Measurements from ENCODE around the gene MAP4K5. TPM values are rescaled to one million over a fixed set of nuclear protein-coding genes. Genes with fewer than 3 reads are reported as not detected.
"Not testable (repeated sequence)": the region's sequence is repeated elsewhere in the genome, so short reads cannot be mapped to it uniquely, and the experiment has no call there.

Gene MAP4K5
- total RNA-seq, 1 donor from 2014 or later: 26.4 TPM

DNA sequence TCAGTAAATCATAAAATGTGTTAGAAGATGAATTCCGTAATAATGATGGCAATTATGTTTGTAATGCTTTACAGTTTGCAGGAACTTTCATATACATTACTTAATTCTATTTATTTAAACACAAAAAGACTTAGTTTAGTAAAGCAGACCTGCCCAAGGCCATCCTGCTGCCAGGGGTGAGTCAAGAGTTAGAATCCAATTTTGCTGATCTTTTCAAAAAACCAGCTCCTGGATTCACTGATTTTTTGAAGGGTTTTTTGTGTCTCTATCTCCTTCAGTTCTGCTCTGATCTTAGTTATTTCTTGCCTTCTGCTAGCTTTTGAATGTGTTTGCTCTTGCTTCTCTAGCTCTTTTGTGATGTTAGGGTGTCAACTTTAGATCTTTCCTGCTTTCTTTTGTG, 25.3 kb downstream of the MAP4K5 start:
- peaks cover 10% of the 10 kb centered on the region for H3K36me3 Mint-ChIP-seq (ENCODE audit: low read depth)
- H3K9me3 Mint-ChIP-seq; H3K4me3 Mint-ChIP-seq; H3K27ac Mint-ChIP-seq; H3K4me1 Mint-ChIP-seq (ENCODE audit: low read depth); DNase-seq (ENCODE audit: low spot score); H3K27me3 Mint-ChIP-seq (ENCODE audit: insufficient read depth); intact Hi-C loops (cut with micrococcal nuclease): not testable (repeated sequence)

- Mint-ChIP-seq H3K9me3 (no peaks in the 10 kb centered on the region), H3K4me3 (no peak overlapping the region), H3K27me3 (ENCODE audit: insufficient read depth) (no peaks in the 10 kb centered on the region), H3K27ac (no peak overlapping the region), H3K4me1 (ENCODE audit: low read depth) (peaks cover 5% of the 10 kb centered on the region), H3K36me3 (ENCODE audit: low read depth) (peaks cover 16% of the 10 kb centered on the region)
- intact Hi-C loops (cut with micrococcal nuclease): loop anchor here (5.0 kb wide), 1 partner anchor 39 kb away; no protein-coding TSS in a partner anchor
- no peak for DNase-seq (ENCODE audit: low spot score)
Measured at GRCh38 chr14:50501642-50502041, 30.7 kb downstream of the MAP4K5 start.

DNA sequence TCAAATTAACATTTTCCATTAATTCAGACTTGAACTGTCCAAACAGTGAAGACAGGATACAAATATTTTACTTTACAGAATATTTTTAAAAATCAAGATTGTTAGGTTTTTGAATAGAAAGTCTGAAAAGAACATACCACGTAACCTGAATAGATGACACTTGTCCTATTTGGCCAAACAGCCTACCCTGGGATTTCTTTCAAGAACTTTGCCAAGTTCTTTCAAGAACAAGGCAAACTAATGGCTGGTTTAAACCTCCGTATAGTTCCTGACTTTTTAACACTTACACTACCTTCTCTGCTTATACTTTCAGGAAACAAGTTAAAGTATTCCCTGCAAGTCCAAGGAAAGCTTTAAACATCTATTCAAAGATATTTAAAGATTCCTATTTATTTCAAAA, 35.0 kb downstream of the MAP4K5 start:
- Mint-ChIP-seq H3K27me3 (ENCODE audit: insufficient read depth) (no peaks in the 10 kb centered on the region), H3K4me1 (ENCODE audit: low read depth) (peaks cover 5% of the 10 kb centered on the region), H3K4me3 (no peak overlapping the region), H3K9me3 (no peaks in the 10 kb centered on the region), H3K36me3 (ENCODE audit: low read depth) (peaks cover 16% of the 10 kb centered on the region), H3K27ac (no peak overlapping the region)
- intact Hi-C loops (cut with micrococcal nuclease): no loop called here
- no peak for DNase-seq (ENCODE audit: low spot score)

DNA sequence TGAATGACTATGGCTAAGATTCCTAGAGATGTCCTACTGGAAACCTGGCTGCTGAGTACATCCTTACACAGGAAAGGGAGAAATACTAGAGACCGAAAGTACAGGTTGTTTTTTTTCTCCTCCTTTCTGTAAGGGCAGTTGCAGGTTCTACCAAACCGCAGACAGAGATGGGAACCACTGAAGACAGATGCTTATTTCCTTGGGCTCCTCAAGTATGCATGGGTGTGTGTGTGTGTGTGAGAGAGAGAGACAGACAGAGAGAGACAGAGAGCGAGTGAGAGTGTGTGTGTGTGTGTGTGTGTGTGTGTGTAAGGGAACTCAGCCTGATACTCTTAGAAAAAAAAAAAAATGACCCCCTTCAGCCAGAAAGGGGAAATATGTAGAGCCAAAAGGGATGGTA, 42.5 kb downstream of the MAP4K5 start:
- no peak for DNase-seq (ENCODE audit: low spot score)
- H3K36me3 Mint-ChIP-seq (ENCODE audit: low read depth): peaks cover 2% of the 10 kb centered on the region
- no peaks in the 10 kb centered on the region for H3K27me3 Mint-ChIP-seq (ENCODE audit: insufficient read depth)
- intact Hi-C loops (cut with micrococcal nuclease): no loop called here
- no peaks in the 10 kb centered on the region for H3K9me3 Mint-ChIP-seq
- H3K4me1 Mint-ChIP-seq (ENCODE audit: low read depth): no peaks in the 10 kb centered on the region
- no peak overlapping the region for H3K4me3 Mint-ChIP-seq
- no peak overlapping the region for H3K27ac Mint-ChIP-seq

GRCh38 chr14:50488521-50488920, 43.8 kb downstream of the MAP4K5 start:
- intact Hi-C loops (cut with micrococcal nuclease): no loop called here
- no peaks in the 10 kb centered on the region for H3K4me1 Mint-ChIP-seq (ENCODE audit: low read depth)
- H3K27me3 Mint-ChIP-seq (ENCODE audit: insufficient read depth): no peaks in the 10 kb centered on the region
- no peaks in the 10 kb centered on the region for H3K9me3 Mint-ChIP-seq
- H3K36me3 Mint-ChIP-seq (ENCODE audit: low read depth): peaks cover 2% of the 10 kb centered on the region
- no peak overlapping the region for H3K27ac Mint-ChIP-seq
- H3K4me3 Mint-ChIP-seq: no peak overlapping the region
- no peak for DNase-seq (ENCODE audit: low spot score)

DNA sequence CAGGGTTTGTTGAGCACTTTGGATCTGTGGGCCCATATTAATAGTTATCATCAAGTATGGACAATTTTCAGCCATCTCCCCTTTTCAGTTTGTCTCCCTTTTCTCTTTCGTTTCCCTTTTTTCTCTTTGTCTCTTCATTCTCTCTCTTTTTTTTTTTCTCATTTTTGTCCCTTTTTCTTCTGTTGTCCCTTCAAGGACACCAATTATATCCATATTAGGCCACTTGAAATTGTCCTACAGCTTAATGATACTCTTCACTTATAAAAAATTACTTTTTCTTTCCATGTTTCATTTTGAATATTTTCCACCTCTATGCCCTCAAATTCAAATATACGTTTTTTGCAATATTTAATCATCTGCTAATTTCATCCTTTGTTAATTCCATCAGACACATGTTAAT, 53.3 kb downstream of the MAP4K5 start:
- Mint-ChIP-seq H3K4me1 (ENCODE audit: low read depth) (no peaks in the 10 kb centered on the region), H3K27me3 (ENCODE audit: insufficient read depth) (no peaks in the 10 kb centered on the region), H3K27ac (no peak overlapping the region), H3K36me3 (ENCODE audit: low read depth) (peaks cover 20% of the 10 kb centered on the region), H3K4me3 (no peak overlapping the region), H3K9me3 (peaks cover 31% of the 10 kb centered on the region)
- no peak for DNase-seq (ENCODE audit: low spot score)
- intact Hi-C loops (cut with micrococcal nuclease): no loop called here

- no peaks in the 10 kb centered on the region for H3K4me1 Mint-ChIP-seq (ENCODE audit: low read depth)
- H3K4me3 Mint-ChIP-seq: no peak overlapping the region
- H3K36me3 Mint-ChIP-seq (ENCODE audit: low read depth): peaks cover 24% of the 10 kb centered on the region
Measured at GRCh38 chr14:50477760-50478159, 54.6 kb downstream of the MAP4K5 start.

DNA sequence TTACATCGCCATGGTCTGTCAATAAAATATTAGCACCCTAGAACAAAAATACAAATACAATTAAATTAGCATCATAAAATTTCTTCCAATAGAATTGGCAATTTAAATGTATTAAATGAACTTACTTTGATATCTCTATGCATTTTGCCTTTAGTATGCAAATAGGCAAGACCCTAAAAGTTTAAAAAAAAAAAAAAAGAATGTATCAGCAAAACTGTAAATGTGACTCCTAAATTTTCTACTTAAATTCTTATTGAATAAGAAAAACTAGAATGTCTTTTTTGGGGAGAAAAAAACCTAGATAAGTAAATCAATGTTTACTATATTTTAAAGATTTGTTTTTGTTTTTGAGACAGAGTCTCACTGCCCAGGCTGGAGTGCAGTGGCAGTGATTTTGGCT, 56.2 kb downstream of the MAP4K5 start:
- Mint-ChIP-seq H3K36me3 (ENCODE audit: low read depth) (peaks cover 37% of the 10 kb centered on the region), H3K9me3 (peaks cover 44% of the 10 kb centered on the region), H3K4me1 (ENCODE audit: low read depth) (no peaks in the 10 kb centered on the region), H3K27ac (no peak overlapping the region), H3K27me3 (ENCODE audit: insufficient read depth) (no peaks in the 10 kb centered on the region), H3K4me3 (no peak overlapping the region)
- intact Hi-C loops (cut with micrococcal nuclease): no loop called here
- no peak for DNase-seq (ENCODE audit: low spot score)

More at GRCh38 chr14:50477760-50478159, 54.6 kb downstream of the MAP4K5 start:
- no peaks in the 10 kb centered on the region for H3K27me3 Mint-ChIP-seq (ENCODE audit: insufficient read depth)
- no peak overlapping the region for H3K27ac Mint-ChIP-seq
- H3K9me3 Mint-ChIP-seq: peaks cover 35% of the 10 kb centered on the region
- intact Hi-C loops (cut with micrococcal nuclease): no loop called here
- DNase-seq (ENCODE audit: low spot score): no peak

DNA sequence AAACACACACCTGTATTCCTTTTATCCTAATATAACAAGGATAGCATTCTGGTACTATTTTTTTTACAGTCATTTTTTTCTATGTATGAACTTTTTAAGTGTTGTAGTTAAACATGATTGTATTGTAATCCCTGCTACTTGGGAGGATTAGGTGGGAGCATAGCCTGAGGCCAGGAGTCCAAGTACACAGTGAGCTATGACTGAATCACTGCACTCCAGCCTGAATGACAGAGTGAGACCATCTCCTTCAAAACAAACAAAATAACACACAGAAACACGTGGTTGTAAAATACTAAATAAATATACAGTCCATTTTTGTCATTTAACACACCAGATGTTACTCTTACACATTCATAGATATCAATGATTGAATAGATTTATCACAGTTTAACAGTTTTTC, 56.9 kb downstream of the MAP4K5 start:
- DNase-seq (ENCODE audit: low spot score): no peak
- Mint-ChIP-seq H3K4me1 (ENCODE audit: low read depth) (no peaks in the 10 kb centered on the region), H3K9me3 (peaks cover 50% of the 10 kb centered on the region), H3K36me3 (ENCODE audit: low read depth) (peaks cover 39% of the 10 kb centered on the region), H3K27me3 (ENCODE audit: insufficient read depth) (no peaks in the 10 kb centered on the region), H3K4me3 (no peak overlapping the region), H3K27ac (no peak overlapping the region)
- intact Hi-C loops (cut with micrococcal nuclease): no loop called here

DNA sequence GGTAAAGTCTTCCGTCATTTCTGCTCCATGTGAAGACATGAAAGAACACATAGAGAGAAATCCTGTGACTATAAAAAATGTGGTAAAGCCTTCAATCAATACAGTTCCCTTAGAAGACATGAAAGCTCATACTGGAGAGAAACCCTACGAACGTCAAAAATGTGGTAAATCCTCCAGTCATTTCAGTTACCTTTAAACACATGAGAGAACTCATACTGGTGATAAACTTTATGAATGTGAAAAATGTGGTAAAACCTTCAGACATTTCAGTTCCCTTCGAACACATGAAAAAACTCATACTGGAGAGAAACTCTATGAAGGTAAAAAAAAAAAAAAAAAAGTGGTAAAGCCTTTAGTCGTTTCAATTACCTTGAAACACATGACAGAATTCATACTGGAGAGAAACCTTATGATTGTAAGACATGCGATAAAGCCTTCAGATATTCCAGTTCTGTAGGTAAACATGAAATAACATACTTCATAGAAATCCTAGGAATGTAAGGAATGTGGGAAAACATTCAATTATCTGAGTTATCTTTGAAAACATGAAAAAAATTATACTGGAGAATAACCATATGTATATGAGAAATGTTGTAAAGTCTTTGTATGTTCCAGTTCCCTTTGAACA, 60.4 kb downstream of the MAP4K5 start:
- no peaks in the 10 kb centered on the region for H3K4me1 Mint-ChIP-seq (ENCODE audit: low read depth)
- H3K27me3 Mint-ChIP-seq (ENCODE audit: insufficient read depth): no peaks in the 10 kb centered on the region
- peaks cover 52% of the 10 kb centered on the region for H3K9me3 Mint-ChIP-seq
- H3K36me3 Mint-ChIP-seq (ENCODE audit: low read depth): peaks cover 56% of the 10 kb centered on the region
- intact Hi-C loops (cut with micrococcal nuclease): no loop called here
- DNase-seq (ENCODE audit: low spot score): no peak
- no peak overlapping the region for H3K4me3 Mint-ChIP-seq
- H3K27ac Mint-ChIP-seq: no peak overlapping the region

DNA sequence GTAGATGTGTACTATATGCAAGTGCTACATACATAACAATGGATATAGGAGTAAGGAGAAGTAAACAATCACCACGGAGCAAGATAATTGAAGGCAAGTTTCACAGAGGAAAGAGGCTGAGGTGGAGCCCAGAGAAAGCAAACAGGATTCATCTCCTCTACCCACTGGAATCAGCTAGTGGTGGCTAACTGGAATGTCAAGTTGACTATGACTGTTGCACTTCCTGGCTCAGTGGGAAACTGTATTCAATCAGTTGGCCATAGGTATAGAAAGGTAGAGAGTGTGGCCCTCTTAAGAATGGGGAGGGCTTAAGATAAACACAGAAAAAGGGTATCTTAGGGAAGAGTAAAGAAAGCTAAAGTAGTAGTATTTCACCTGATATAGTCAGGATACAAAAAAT, 62.4 kb downstream of the MAP4K5 start:
- H3K27me3 Mint-ChIP-seq (ENCODE audit: insufficient read depth): no peaks in the 10 kb centered on the region
- intact Hi-C loops (cut with micrococcal nuclease): no loop called here
- no peak for DNase-seq (ENCODE audit: low spot score)
- peaks cover 63% of the 10 kb centered on the region for H3K36me3 Mint-ChIP-seq (ENCODE audit: low read depth)
- no peak overlapping the region for H3K4me3 Mint-ChIP-seq
- peaks cover 52% of the 10 kb centered on the region for H3K9me3 Mint-ChIP-seq
- H3K4me1 Mint-ChIP-seq (ENCODE audit: low read depth): no peaks in the 10 kb centered on the region
- H3K27ac Mint-ChIP-seq: no peak overlapping the region

DNA sequence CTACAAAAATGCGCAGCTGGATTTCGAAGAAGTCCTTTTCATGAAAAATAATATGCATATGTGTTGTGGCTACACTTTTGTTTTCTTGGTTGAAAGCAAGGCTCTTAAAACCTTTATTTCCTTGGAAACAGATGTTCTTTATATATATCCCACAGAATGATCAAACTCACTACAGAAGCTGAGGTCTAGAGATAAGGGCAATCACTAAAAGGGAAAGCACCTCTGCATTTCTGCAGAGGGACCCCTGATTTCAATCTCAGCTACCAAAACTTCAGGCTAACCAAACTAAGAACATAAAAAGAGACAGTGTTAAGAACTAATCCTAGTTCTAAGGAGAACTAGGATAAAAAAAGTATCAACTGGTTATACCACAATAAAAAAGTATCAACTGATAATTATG, 70.3 kb downstream of the MAP4K5 start:
- Mint-ChIP-seq H3K9me3 (peaks cover 4% of the 10 kb centered on the region), H3K36me3 (ENCODE audit: low read depth) (peaks cover 16% of the 10 kb centered on the region), H3K4me1 (ENCODE audit: low read depth) (no peaks in the 10 kb centered on the region), H3K27ac (no peak overlapping the region), H3K4me3 (no peak overlapping the region), H3K27me3 (ENCODE audit: insufficient read depth) (no peaks in the 10 kb centered on the region)
- intact Hi-C loops (cut with micrococcal nuclease): loop anchor here (5.0 kb wide), 1 partner anchor 40 kb away; no protein-coding TSS in a partner anchor
- no peak for DNase-seq (ENCODE audit: low spot score)

- no peaks in the 10 kb centered on the region for H3K27me3 Mint-ChIP-seq (ENCODE audit: insufficient read depth)
- peaks cover 34% of the 10 kb centered on the region for H3K36me3 Mint-ChIP-seq (ENCODE audit: low read depth)
- H3K9me3 Mint-ChIP-seq: no peaks in the 10 kb centered on the region
- H3K4me3 Mint-ChIP-seq: no peak overlapping the region
- no peak for DNase-seq (ENCODE audit: low spot score)
- no peaks in the 10 kb centered on the region for H3K4me1 Mint-ChIP-seq (ENCODE audit: low read depth)
- intact Hi-C loops (cut with micrococcal nuclease): no loop called here
- H3K27ac Mint-ChIP-seq: no peak overlapping the region
Measured at GRCh38 chr14:50453869-50454268, 78.5 kb downstream of the MAP4K5 start.
